Measurements from ENCODE around the gene ASPG.

DNA sequence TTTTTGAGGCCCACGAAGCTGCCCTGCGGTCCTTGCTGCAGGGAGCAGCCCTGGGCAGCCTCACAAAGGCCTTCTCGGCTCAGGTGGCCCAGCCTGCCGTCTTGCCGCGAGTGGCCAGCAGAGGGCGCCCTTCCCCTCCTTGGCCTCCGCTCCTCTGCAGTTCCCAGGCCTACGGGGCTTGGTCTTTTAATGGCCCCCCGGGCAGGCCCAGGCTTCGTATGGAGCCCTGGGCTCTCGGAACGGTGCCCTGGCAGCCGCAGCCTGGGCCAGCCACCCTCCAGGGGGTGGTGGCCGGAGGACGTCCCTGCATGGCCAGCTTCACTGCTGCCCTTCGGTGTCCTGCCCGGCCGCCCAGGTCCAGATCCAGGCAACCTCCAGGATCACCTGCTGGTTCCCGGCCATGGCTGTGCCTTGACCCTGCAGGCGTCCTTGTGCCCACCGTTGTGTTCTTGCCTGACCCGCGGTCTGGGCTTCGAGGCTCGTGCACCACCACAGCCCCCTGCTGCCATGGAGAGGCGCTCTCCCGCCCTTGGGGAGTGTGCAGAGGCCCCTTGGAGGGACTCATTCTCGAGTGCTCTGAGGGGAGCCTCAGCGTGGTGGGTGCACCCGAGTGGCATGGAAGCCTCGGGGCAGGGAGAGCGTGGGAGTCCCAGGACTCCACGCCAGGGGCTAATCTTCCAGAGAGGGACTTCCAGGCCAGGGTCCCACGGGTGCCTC is 9.4 kb downstream of the ASPG start:
- TF ChIP-seq ZNF790 (CRISPR knock-in tag; IDR thresholded peaks at IDR 0.05; ENCODE audit: borderline replicate concordance) (no peak), ZC3H13 (CRISPR knock-in tag; IDR thresholded peaks at IDR 0.05) (no peak), ZNF3 (CRISPR knock-in tag; IDR thresholded peaks at IDR 0.05) (no peak), EP300 (IDR thresholded peaks at IDR 0.05; ENCODE audit: low read depth in 2 of 2, low read length in 2 of 2) (no peak), EP300 (CRISPR knock-in tag; IDR thresholded peaks at IDR 0.05; ENCODE audit: borderline replicate concordance) (no peak), ATF7 (IDR thresholded peaks at IDR 0.05) (no peak), ATF7 (CRISPR knock-in tag; IDR thresholded peaks at IDR 0.05) (no peak), MAZ (IDR thresholded peaks at IDR 0.05; ENCODE audit: borderline replicate concordance, low read depth, low read length) (no peak), MAZ (CRISPR knock-in tag; IDR thresholded peaks at IDR 0.05; ENCODE audit: low read depth) (no peak), ETV5 (CRISPR knock-in tag; IDR thresholded peaks at IDR 0.05; ENCODE audit: borderline replicate concordance) (no peak)
- TF ChIP-seq, protein P1, sequence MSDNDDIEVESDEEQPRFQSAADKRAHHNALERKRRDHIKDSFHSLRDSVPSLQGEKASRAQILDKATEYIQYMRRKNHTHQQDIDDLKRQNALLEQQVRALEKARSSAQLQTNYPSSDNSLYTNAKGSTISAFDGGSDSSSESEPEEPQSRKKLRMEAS (IDR thresholded peaks at IDR 0.05) = no peak

Data from HepG2 (cell line).